Activated T-helper 1 cell treated with anti-CD3 and anti-CD28 coated beads, Interleukin-12 subunit alpha, Interleukin-12 subunit beta, Interleukin-2, Interleukin-4 antibody, amounts not matched to agents 30 ng/mL and 10 ng/mL and 1 ng/mL, durations not matched to agents 14 hours and 24 hours and 36 hours (primary cell): ENCODE measurements around the gene TAB2. TPM values are rescaled to one million over a fixed set of nuclear protein-coding genes. Genes with fewer than 3 reads are reported as not detected.
A peak's percentile ranks its signal among the peaks of the same experiment; 100 is the strongest.

Experiments
- DNase-seq: peaks from one replicate; pipeline ENCODE4 v3.0.0; 2021; ENCODE audit warnings: low spot score
- H3K27ac Mint-ChIP-seq: one replicate; pipeline ENCODE4 v1.8.0; 2021; ENCODE audit warnings: mild to moderate bottlenecking, mixed read lengths
- H3K27me3 Mint-ChIP-seq: one replicate; pipeline ENCODE4 v1.8.0; 2022; ENCODE audit warnings: mild to moderate bottlenecking, moderate library complexity, mixed read lengths; ENCODE audit not compliant: insufficient read depth
- H3K36me3 Mint-ChIP-seq: one replicate; pipeline ENCODE4 v1.8.0; 2021; ENCODE audit warnings: low read depth, mixed read lengths
- H3K4me1 Mint-ChIP-seq: one replicate; pipeline ENCODE4 v1.8.0; 2021; ENCODE audit warnings: low read depth, mixed read lengths
- H3K4me3 Mint-ChIP-seq: one replicate; pipeline ENCODE4 v1.8.0; 2021; ENCODE audit warnings: mild to moderate bottlenecking, moderate library complexity, mixed read lengths
- H3K9me3 Mint-ChIP-seq: one replicate; pipeline ENCODE4 v1.8.0; 2021; ENCODE audit warnings: mixed read lengths
- intact Hi-C: fragments of 100-400 bp; cut with micrococcal nuclease; formaldehyde crosslinking; loops from one replicate; pipeline ENCODE4 v1.15.1; 2024
- total RNA-seq: library from RNA; stranded (reverse); gene quantifications from 2 replicates; pipeline ENCODE4 v1.2.3, GENCODE V29; 2022

Gene TAB2
- total RNA-seq, 1 donor from 2014 or later = 157 TPM

GRCh38 chr6:149329529-149329928, 12.0 kb downstream of the TAB2 start:
- peak overlapping the region; percentile 53 for H3K4me3 Mint-ChIP-seq
- intact Hi-C loops = loop anchor here (1.0 to 2.0 kb wide), 2 partner anchors 10 to 39 kb away; no protein-coding TSS in a partner anchor
- peaks cover 24% of the 10 kb centered on the region for H3K36me3 Mint-ChIP-seq

GRCh38 chr6:149330133-149330532, 12.6 kb downstream of the TAB2 start:
- peak overlapping the region; percentile 47 for H3K27ac Mint-ChIP-seq
- H3K27me3 Mint-ChIP-seq = no peaks in the 10 kb centered on the region
- no peak for DNase-seq
- H3K4me1 Mint-ChIP-seq = peaks cover 94% of the 10 kb centered on the region
- peak overlapping the region; percentile 43 for H3K4me3 Mint-ChIP-seq
- peaks cover 23% of the 10 kb centered on the region for H3K36me3 Mint-ChIP-seq
- intact Hi-C loops = no loop called here
- no peaks in the 10 kb centered on the region for H3K9me3 Mint-ChIP-seq

More at GRCh38 chr6:149329529-149329928, 12.0 kb downstream of the TAB2 start:
- H3K4me1 Mint-ChIP-seq = peaks cover 94% of the 10 kb centered on the region
- DNase-seq = no peak
- peak overlapping the region; percentile 76 for H3K27ac Mint-ChIP-seq
- no peaks in the 10 kb centered on the region for H3K9me3 Mint-ChIP-seq
- H3K27me3 Mint-ChIP-seq = no peaks in the 10 kb centered on the region

GRCh38 chr6:149331043-149331807, 13.7 kb downstream of the TAB2 start:
- Mint-ChIP-seq H3K27ac (peak overlapping the region; percentile 78), H3K36me3 (peaks cover 22% of the 10 kb centered on the region), H3K4me1 (peaks cover 96% of the 10 kb centered on the region), H3K9me3 (no peaks in the 10 kb centered on the region), H3K27me3 (no peaks in the 10 kb centered on the region), H3K4me3 (peak overlapping the region; percentile 43)
- intact Hi-C loops = no loop called here
- DNase-seq = no peak

- no peak for DNase-seq
- Mint-ChIP-seq H3K36me3 (peaks cover 25% of the 10 kb centered on the region), H3K4me1 (peaks cover 100% of the 10 kb centered on the region), H3K9me3 (no peaks in the 10 kb centered on the region), H3K27me3 (no peaks in the 10 kb centered on the region), H3K4me3 (peak overlapping the region; percentile 43), H3K27ac (peak overlapping the region; percentile 78)
- intact Hi-C loops = no loop called here
Observed at GRCh38 chr6:149331871-149332270, 14.4 kb downstream of the TAB2 start.

- H3K4me3 Mint-ChIP-seq = peak overlapping the region; percentile 46
- intact Hi-C loops = no loop called here
- no peaks in the 10 kb centered on the region for H3K27me3 Mint-ChIP-seq
- peaks cover 100% of the 10 kb centered on the region for H3K4me1 Mint-ChIP-seq
- peaks cover 27% of the 10 kb centered on the region for H3K36me3 Mint-ChIP-seq
- no peak for DNase-seq
- peak overlapping the region; percentile 78 for H3K27ac Mint-ChIP-seq
- H3K9me3 Mint-ChIP-seq = no peaks in the 10 kb centered on the region
Observed at GRCh38 chr6:149332602-149333265, 15.2 kb downstream of the TAB2 start.

GRCh38 chr6:149333266-149333620, 15.7 kb downstream of the TAB2 start:
- intact Hi-C loops = no loop called here
- DNase-seq = no peak
- Mint-ChIP-seq H3K27me3 (no peaks in the 10 kb centered on the region), H3K36me3 (peaks cover 26% of the 10 kb centered on the region), H3K27ac (peak overlapping the region; percentile 24), H3K4me3 (peak overlapping the region; percentile 46), H3K9me3 (peaks cover 1% of the 10 kb centered on the region), H3K4me1 (peaks cover 100% of the 10 kb centered on the region)

GRCh38 chr6:149334201-149334600, 16.7 kb downstream of the TAB2 start:
- DNase-seq = no peak
- Mint-ChIP-seq H3K4me1 (peaks cover 99% of the 10 kb centered on the region), H3K9me3 (peaks cover 8% of the 10 kb centered on the region), H3K36me3 (peaks cover 26% of the 10 kb centered on the region), H3K27me3 (no peaks in the 10 kb centered on the region), H3K4me3 (peak overlapping the region; percentile 48), H3K27ac (peak overlapping the region; percentile 80)
- intact Hi-C loops = no loop called here

- Mint-ChIP-seq H3K9me3 (peaks cover 8% of the 10 kb centered on the region), H3K4me3 (peak overlapping the region; percentile 48), H3K36me3 (peaks cover 25% of the 10 kb centered on the region), H3K4me1 (peaks cover 94% of the 10 kb centered on the region), H3K27ac (peak overlapping the region; percentile 80), H3K27me3 (no peaks in the 10 kb centered on the region)
- intact Hi-C loops = no loop called here
- no peak for DNase-seq
Observed at GRCh38 chr6:149334682-149335160, 17.2 kb downstream of the TAB2 start.

- Mint-ChIP-seq H3K4me1 (peaks cover 94% of the 10 kb centered on the region), H3K27ac (peak overlapping the region; percentile 93), H3K27me3 (no peaks in the 10 kb centered on the region), H3K36me3 (peaks cover 22% of the 10 kb centered on the region), H3K9me3 (peaks cover 8% of the 10 kb centered on the region), H3K4me3 (peak overlapping the region; percentile 76)
- peak; percentile 22 for DNase-seq
- intact Hi-C loops = loop anchor here (1.0 to 2.0 kb wide), 8 partner anchors 17 to 304 kb away; no protein-coding TSS in a partner anchor
Observed at GRCh38 chr6:149335924-149336608, 18.6 kb downstream of the TAB2 start.

GRCh38 chr6:149336609-149336928, 19.1 kb downstream of the TAB2 start:
- intact Hi-C loops = loop anchor here (1.0 to 2.0 kb wide), 8 partner anchors 17 to 304 kb away; no protein-coding TSS in a partner anchor
- Mint-ChIP-seq H3K4me3 (peak overlapping the region; percentile 76), H3K36me3 (peaks cover 26% of the 10 kb centered on the region), H3K9me3 (peaks cover 8% of the 10 kb centered on the region), H3K27ac (peak overlapping the region; percentile 93), H3K4me1 (peaks cover 94% of the 10 kb centered on the region), H3K27me3 (no peaks in the 10 kb centered on the region)
- no peak for DNase-seq

- intact Hi-C loops = loop anchor here (2.0 kb wide), 1 partner anchor 55 kb away; no protein-coding TSS in a partner anchor
- no peaks in the 10 kb centered on the region for H3K27me3 Mint-ChIP-seq
- DNase-seq = no peak
- H3K9me3 Mint-ChIP-seq = peaks cover 8% of the 10 kb centered on the region
- H3K36me3 Mint-ChIP-seq = peaks cover 31% of the 10 kb centered on the region
- H3K27ac Mint-ChIP-seq = peak overlapping the region; percentile 89
- no peak overlapping the region for H3K4me3 Mint-ChIP-seq
- peaks cover 94% of the 10 kb centered on the region for H3K4me1 Mint-ChIP-seq
Observed at GRCh38 chr6:149337320-149337719, 19.8 kb downstream of the TAB2 start.

GRCh38 chr6:149340200-149340599, 22.7 kb downstream of the TAB2 start:
- no peak for DNase-seq
- intact Hi-C loops = no loop called here
- H3K9me3 Mint-ChIP-seq = peaks cover 8% of the 10 kb centered on the region
- no peaks in the 10 kb centered on the region for H3K27me3 Mint-ChIP-seq
- H3K36me3 Mint-ChIP-seq = peaks cover 37% of the 10 kb centered on the region
- peak overlapping the region; percentile 54 for H3K27ac Mint-ChIP-seq
- peaks cover 94% of the 10 kb centered on the region for H3K4me1 Mint-ChIP-seq
- H3K4me3 Mint-ChIP-seq = peak overlapping the region; percentile 9
